ENCODE data around the gene B3GNT3. TPM values are rescaled to one million over a fixed set of nuclear protein-coding genes. Genes with fewer than 3 reads are reported as not detected.
A peak's percentile ranks its signal among the peaks of the same experiment; 100 is the strongest.

B3GNT3 gene
- total and polyA plus RNA-seq, 2 of the 8 experiments (the other 6 are each of a cell fraction or from before 2014, with no cell fraction given) = 1.5 TPM

DNA sequence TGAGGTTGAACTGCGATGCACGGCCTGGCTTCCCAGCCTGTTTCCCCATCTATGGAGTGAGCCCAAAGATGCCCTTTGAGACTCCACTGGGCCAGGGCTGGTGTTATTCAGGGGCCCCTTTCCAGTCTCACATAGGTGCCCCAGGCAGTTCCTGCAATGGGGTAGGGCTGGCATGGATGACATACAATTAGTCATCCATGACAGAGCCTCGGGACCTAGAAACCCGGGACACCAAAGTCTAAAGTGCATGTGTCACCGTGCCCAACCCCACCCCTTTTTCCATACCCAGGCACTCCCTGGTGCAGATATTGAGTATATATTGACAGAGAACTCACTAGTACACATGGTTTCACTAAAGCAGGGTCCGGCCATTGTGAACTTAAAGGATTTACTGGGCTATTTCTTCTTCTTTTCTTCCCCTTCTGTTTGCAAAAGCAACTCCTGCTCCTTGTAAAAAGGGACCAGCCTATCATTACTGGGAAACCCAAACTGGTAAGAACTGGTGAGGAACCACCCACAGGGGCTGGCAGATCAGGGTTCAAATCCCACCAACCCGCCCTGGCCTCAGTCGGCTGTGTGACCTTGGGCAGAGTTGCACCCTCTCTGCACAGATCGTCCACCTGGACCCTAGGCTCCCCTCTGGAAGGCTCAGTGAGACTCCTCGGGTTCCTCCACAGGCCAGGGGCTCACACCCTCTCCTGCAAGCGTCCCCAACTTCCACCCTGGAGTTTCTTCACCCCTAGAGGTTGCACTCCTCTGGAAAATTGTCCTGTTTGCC lies 2.7 kb downstream of the B3GNT3 start:
- WGBS, 2 experiments (ENCODE audit: extremely low coverage in 1 of 2, insufficient coverage in 1 of 2, insufficient read length in 1 of 2, insufficient replicate concordance in 2 of 2, low coverage in 1 of 2, low lambda C conversion rate in 2 of 2, missing lambda C conversion rate in 1 of 2) = 84% methylated on average over 11 of the region's 11 CpGs; no CpG with 5 or more reads in 1 of the 2 experiments
- Histone ChIP-seq H4K20me1 (replicated peaks in 1 of 2; ENCODE audit: control insufficient read depth in 1 of 2, insufficient read depth in 2 of 2, low read length in 2 of 2) (no peaks in the 10 kb centered on the region), H3K4me2 (ENCODE audit: insufficient read depth in 1 of 2, low read depth in 2 of 2, low read length in 2 of 2) (no peak overlapping the region), H3K4me1 (replicated peaks in 1 of 4; ENCODE audit: control insufficient read depth in 3 of 4, insufficient read depth in 4 of 4, low read length in 3 of 4) (peaks cover 0 to 6% (median 4%) of the 10 kb centered on the region in 4 experiments; a peak in 5 of 7 replicates), H2BK5ac (ENCODE audit: low read depth, low read length) (no peak overlapping the region), H2BK20ac (ENCODE audit: low read length) (no peak overlapping the region), H3K23ac (ENCODE audit: insufficient read length) (no peak overlapping the region), H3K36me3 (ENCODE audit: control insufficient read depth in 2 of 4, insufficient read depth in 4 of 4, low read length in 3 of 4) (no peaks in the 10 kb centered on the region), H4K5ac (ENCODE audit: insufficient read length, low read depth, low read length) (no peak overlapping the region), H3K4me3 (ENCODE audit: extremely low read depth in 1 of 4, insufficient read depth in 2 of 4, low read depth in 3 of 4, low read length in 4 of 4) (no peak overlapping the region), H2AFZ (ENCODE audit: low read length) (no peak overlapping the region), H3K9ac (replicated peaks in 1 of 4; ENCODE audit: extremely low read depth in 1 of 4, low read depth in 3 of 4, low read length in 3 of 4) (no peak overlapping the region), H3K23me2 (ENCODE audit: low read depth, low read length) (peaks cover 12% of the 10 kb centered on the region; the same call in 1 of the 2 replicates), H3K79me1 (ENCODE audit: low read depth, low read length) (no peaks in the 10 kb centered on the region), H3K79me2 (ENCODE audit: control insufficient read depth in 1 of 2, insufficient read depth in 2 of 2, low read length in 2 of 2) (no peaks in the 10 kb centered on the region), H3K27me3 (replicated peaks in 1 of 4; ENCODE audit: control insufficient read depth in 3 of 4, extremely low read depth in 1 of 4, insufficient read depth in 3 of 4, low read length in 3 of 4) (peaks cover 0 to 9% (median 7%) of the 10 kb centered on the region in 4 experiments; a peak in 6 of 7 replicates), H4K8ac (ENCODE audit: extremely low read depth, insufficient read depth, low read length) (peak overlapping the region; percentile 57; the same call in 1 of the 2 replicates), H2BK120ac (replicated peaks; ENCODE audit: low read depth, low read length) (no peak overlapping the region), H3K18ac (ENCODE audit: extremely low read depth, low read length) (no peak overlapping the region), H2BK15ac (ENCODE audit: low read length) (no peak overlapping the region), H3K27ac (ENCODE audit: low read depth, low read length) (no peak overlapping the region), H3K14ac (ENCODE audit: insufficient read length) (no peak overlapping the region), H3K56ac (replicated peaks; ENCODE audit: insufficient read length, low read depth, low read length) (no peak overlapping the region), H2BK12ac (ENCODE audit: low read depth, low read length) (no peak overlapping the region), H4K91ac (replicated peaks; ENCODE audit: insufficient read length, low read length) (no peak overlapping the region), H3K9me3 (ENCODE audit: insufficient read depth in 2 of 2, low read depth in 1 of 2, low read length in 1 of 2) (no peaks in the 10 kb centered on the region), H2AK5ac (ENCODE audit: low read depth, low read length) (no peak overlapping the region), H3K4ac (replicated peaks; ENCODE audit: insufficient read length, low read depth, low read length) (no peak overlapping the region)
- FAIRE-seq = no peak
- no peak for DNase-seq (ENCODE audit: low read depth in 1 of 2, low spot score in 2 of 2)
- CTCF ChIA-PET (ENCODE audit: partially characterized antibody) = interaction anchor here (0.8 to 1.1 kb wide), 2 partner anchors 17 to 134 kb away, joined by 3 read pairs; no protein-coding TSS in a partner anchor
- POLR2A ChIA-PET (ENCODE audit: partially characterized antibody) = interaction anchor here (3.7 kb wide), 1 partner anchor 62 kb away, joined by 12 read pairs; the partner anchor contains the start of gene RPL18A
- TF ChIP-seq TEAD4 (IDR thresholded peaks at IDR 0.05; ENCODE audit: low read depth, low read length) (no peak), EZH2 (IDR thresholded peaks at IDR 0.05; ENCODE audit: low read depth, low read length, severe bottlenecking) (no peak), SP2 (IDR thresholded peaks at IDR 0.05; ENCODE audit: low read length) (no peak), ZNF274 (IDR thresholded peaks at IDR 0.05; ENCODE audit: borderline replicate concordance, extremely low read depth, low read length) (no peak), KDM5A (IDR thresholded peaks at IDR 0.05; ENCODE audit: low read length) (no peak), CBX5 (IDR thresholded peaks at IDR 0.05; ENCODE audit: low read depth, low read length) (no peak)
